GM12878 (cell line): ENCODE data around the gene KRTAP12-4. TPM values are rescaled to one million over a fixed set of nuclear protein-coding genes. Genes with fewer than 3 reads are reported as not detected.

Experiments used
- ATAC-seq: fragments of 200-7000 bp; cut with Tn5 transposase; 3 replicates; pipeline ENCODE4 v1.9.1; 2020; ENCODE audit warnings: mild to moderate bottlenecking, moderate library complexity
- BruUV-seq: library from RNA; stranded (reverse); fragments of 400-500 nt; replicated peaks from 2 replicates; lab custom pipeline; 2021; lab: Mats Ljungman, UMichigan
- CTCF ChIA-PET: fragments of 300-600 bp; sonication (Branson Sonifier 250); formaldehyde crosslinking; extraction: SDS; loops from one replicate; lab custom pipeline; 2021; ENCODE audit warnings: inconsistent platforms; lab: Yijun Ruan, JAX
- POLR2A ChIA-PET: fragments of 350-600 bp; formaldehyde crosslinking; extraction: SDS; loops from one replicate; lab custom pipeline; 2021; ENCODE audit warnings: inconsistent platforms; lab: Charles Lee
- RAD21 ChIA-PET: fragments of 300-600 bp; sonication (Branson Sonifier 250); formaldehyde crosslinking; loops from one replicate; lab custom pipeline; 2023; ENCODE audit warnings: antibody characterized with exemption; ENCODE audit not compliant: unreplicated experiment; lab: Charles Lee
- SMC1A ChIA-PET: fragments of 300-600 bp; sonication (Branson Sonifier 250); formaldehyde crosslinking; loops from one replicate; lab custom pipeline; 2023; ENCODE audit not compliant: unreplicated experiment, uncharacterized antibody; lab: Charles Lee
- DNase-seq: peaks from one replicate; pipeline ENCODE4 v3.0.0-alpha.2; 2011; ENCODE audit warnings: low read depth, low spot score
- FAIRE-seq: peaks from 3 replicates; lab custom pipeline; 2011; peaks lifted over from hg19 to GRCh38; lab: Jason Lieb, UNC
- H2AFZ ChIP-seq: 2 replicates; pipeline ENCODE4 v1.6.0; 2011; ENCODE audit warnings: low read depth, low read length, control low read depth; ENCODE audit not compliant: control insufficient read depth
- H3K27ac ChIP-seq: 2 replicates; pipeline ENCODE4 v1.5.1; 2011; ENCODE audit warnings: control low read depth; ENCODE audit not compliant: control insufficient read depth, insufficient read depth
- H3K27me3 ChIP-seq, 2 experiments: replicated peaks in 1 of 2; 2 replicates each; pipeline versions ENCODE4 v1.6.0 to v1.6.1; 2011; ENCODE audit warnings: low read length in 1 of 2; ENCODE audit not compliant: control insufficient read depth in 2 of 2, insufficient read depth in 2 of 2
- H3K36me3 ChIP-seq, 2 experiments: 2 replicates each; pipeline ENCODE4 v1.5.1; 2011; ENCODE audit warnings: low read length in 1 of 2; ENCODE audit not compliant: control insufficient read depth in 2 of 2, insufficient read depth in 2 of 2
- H3K4me1 ChIP-seq: 2 replicates; pipeline ENCODE4 v1.6.1; 2011; ENCODE audit warnings: mild to moderate bottlenecking, low read length, moderate library complexity, mixed read lengths; ENCODE audit not compliant: control insufficient read depth, insufficient read depth
- H3K4me2 ChIP-seq: 2 replicates; pipeline ENCODE4 v1.6.0; 2011; ENCODE audit warnings: control low read depth; ENCODE audit not compliant: control insufficient read depth, insufficient read depth
- H3K4me3 ChIP-seq: fragments of 200-600 bp; sonication (generic); 2 replicates; pipeline ENCODE4 v1.5.1; 2016
- H3K79me2 ChIP-seq: 2 replicates; pipeline ENCODE4 v1.6.0; 2011; ENCODE audit warnings: low read length; ENCODE audit not compliant: control insufficient read depth, insufficient read depth
- H3K9ac ChIP-seq: 2 replicates; pipeline ENCODE4 v1.8.0; 2011; ENCODE audit warnings: low read length, control low read depth, mixed read lengths; ENCODE audit not compliant: control insufficient read depth, insufficient read depth
- H3K9me3 ChIP-seq: replicated peaks from 3 replicates; pipeline ENCODE4 v1.5.1; 2011; ENCODE audit warnings: mild to moderate bottlenecking, low read length; ENCODE audit not compliant: control insufficient read depth, insufficient read depth
- H4K20me1 ChIP-seq: 2 replicates; pipeline ENCODE4 v1.6.0; 2011; ENCODE audit not compliant: control insufficient read depth, insufficient read depth
- BCLAF1 ChIP-seq: fragments of 450-650 bp; IDR thresholded peaks from 2 replicates; pipeline ENCODE4 v1.6.1; 2017; ENCODE audit warnings: antibody characterized with exemption, mild to moderate bottlenecking, moderate library complexity
- EGR1 ChIP-seq, 2 experiments: IDR thresholded peaks; 1 replicate in 1 of 2; 2 replicates in 1 of 2; pipeline ENCODE4 v1.6.1; 2011 to 2012; ENCODE audit warnings: low read depth in 2 of 2, low read length in 2 of 2, borderline replicate concordance in 1 of 2, mild to moderate bottlenecking in 1 of 2, moderate library complexity in 1 of 2
- WGBS: methylation state at CpG from one replicate; pipeline ENCODE4 v1.1.6; 2016; ENCODE audit warnings: low lambda C conversion rate; ENCODE audit not compliant: insufficient replicate concordance, insufficient coverage; ENCODE audit errors: missing lambda C conversion rate; 5-methylcytosine and 5-hydroxymethylcytosine counted together
- in situ Hi-C: fragments of 300-500 bp; cut with MboI; formaldehyde crosslinking; loops from 9 replicates; pipeline ENCODE4 v1.14.3; 2018; ENCODE audit warnings: mixed read lengths
- intact Hi-C: fragments of 100-400 bp; cut with micrococcal nuclease; formaldehyde crosslinking; loops from one replicate; pipeline ENCODE4 v1.14.2; 2022; ENCODE audit not compliant: unreplicated experiment
- polyA plus RNA-seq, 11 experiments: library from polyadenylated mRNA; depleted of rRNA in 4 of 11; unstranded in 6 of 11; stranded (reverse) in 5 of 11; fragments of >200 nt; fragmentation: Nextera tagmentation in 4 of 11; fragmentation: Illumina TruSeq in 1 of 11; extraction: Ambion mirVana in 4 of 11; extraction: Trizol in 1 of 11; gene quantifications; 1 replicate in 1 of 11; 2 replicates in 10 of 11; pipeline versions ENCODE4 v1.2.1 to v1.2.3, GENCODE V29; 2011 to 2016; ENCODE audit warnings: inconsistent platforms in 2 of 11, missing spikeins in 2 of 11, low read depth in 1 of 11
- total RNA-seq, 4 experiments: library from RNA; depleted of rRNA in 3 of 4; stranded (reverse); fragments of >200 nt in 3 of 4; fragmentation: Illumina TruSeq in 1 of 4; extraction: Trizol in 1 of 4; gene quantifications; 2 replicates each; pipeline versions ENCODE4 v1.2.1 to v1.2.3, GENCODE V29; 2013 to 2021

The KRTAP12-4 gene
- total and polyA plus RNA-seq, 10 of the 15 experiments (the other 5 are each of a cell fraction or from before 2014, with no cell fraction given): not detected

DNA sequence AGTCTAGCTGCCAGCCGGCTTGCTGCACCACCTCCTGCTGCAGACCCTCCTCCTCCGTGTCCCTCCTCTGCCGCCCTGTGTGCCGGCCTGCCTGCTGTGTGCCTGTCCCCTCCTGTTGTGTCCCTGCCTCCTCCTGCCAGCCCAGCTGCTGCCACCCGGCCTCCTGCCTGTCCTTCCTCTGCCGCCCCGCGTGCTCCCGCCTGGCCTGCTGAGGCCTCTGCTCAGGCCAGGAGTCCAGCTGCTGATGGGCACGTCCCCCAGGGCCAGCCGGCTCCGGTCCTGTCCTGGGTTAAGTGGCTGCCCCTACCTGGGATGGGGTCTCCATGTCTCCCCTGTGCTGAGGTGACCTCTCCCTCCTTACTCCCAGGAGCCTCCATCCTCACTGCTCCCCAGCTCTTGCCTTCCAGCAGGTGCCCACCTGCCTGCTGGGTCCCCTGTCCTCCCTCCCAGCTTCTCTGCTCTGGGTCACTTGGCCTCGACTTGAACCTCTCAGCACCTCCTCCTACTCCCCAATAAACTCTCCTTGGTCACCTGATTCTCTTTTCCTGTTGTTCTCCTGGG is 41.7 kb downstream of the KRTAP12-4 start (continued):
- TF ChIP-seq BCLAF1: no peak

- WGBS: 45% methylated on average over 8 of the region's 8 CpGs
- Histone ChIP-seq H3K36me3 (no peaks in the 10 kb centered on the region), H3K9me3 (peaks cover 2% of the 10 kb centered on the region; the same call in 1 of the 3 replicates), H4K20me1 (no peaks in the 10 kb centered on the region), H3K79me2 (no peaks in the 10 kb centered on the region), H3K4me2 (no peak within 1 kb of the TSS), H3K9ac (no peak within 1 kb of the TSS), H3K27ac (no peak within 1 kb of the TSS), H3K4me3 (no peak within 1 kb of the TSS), H3K4me1 (no peaks in the 10 kb centered on the region), H2AFZ (no peak within 1 kb of the TSS), H3K27me3 (no peaks in the 10 kb centered on the region)
- POLR2A ChIA-PET: no interaction called here
- CTCF ChIA-PET: no interaction called here
- DNase-seq (no peak), FAIRE-seq (no peak), ATAC-seq (no peak)
- no peak for TF ChIP-seq EGR1 (IDR thresholded peaks at IDR 0.05; ENCODE audit: borderline replicate concordance in 1 of 2, low read depth in 2 of 2, low read length in 2 of 2)
- RAD21 ChIA-PET: no interaction called here
- no TSS peak for BruUV-seq
- in situ Hi-C loops (no loop called here), intact Hi-C loops (no loop called here)
- SMC1A ChIA-PET: no interaction called here
Measured at GRCh38 chr21:44612029-44612486, 42.4 kb downstream of the KRTAP12-4 start, which contains the start of gene KRTAP10-8. KRTAP10-8 (plus strand) TSS chr21:44612079; CDS start chr21:44612101, 22 bp downstream.
